Transverse colon (tissue), 3 donors: ENCODE results near the gene MT1B.

Experiments used
- CTCF ChIP-seq, 5 experiments: fragments of 200-600 bp in 3 of 5; fragments of 450-650 bp in 2 of 5; sonication (generic) in 3 of 5; IDR thresholded peaks; 1 replicate in 2 of 5; 2 replicates in 3 of 5; pipeline ENCODE4 v1.5.1; 2016 to 2017; ENCODE audit warnings: antibody characterized with exemption in 5 of 5, inconsistent platforms in 3 of 5, mild to moderate bottlenecking in 2 of 5, moderate library complexity in 1 of 5
- EP300 ChIP-seq: sonication (generic); formaldehyde crosslinking; IDR thresholded peaks from one replicate; pipeline ENCODE4 v1.6.1; 2017; ENCODE audit warnings: antibody characterized with exemption, low read depth

- TF ChIP-seq CTCF (IDR thresholded peaks at IDR 0.05) (no peak), EP300 (no peak)
These were observed 18.9 kb downstream of the MT1B start for GRCh38 chr16:56670620-56670934.
